Right ventricle myocardium superior (tissue), 1 donor: ENCODE data around the gene GNAI2. TPM values are rescaled to one million over a fixed set of nuclear protein-coding genes. Genes with fewer than 3 reads are reported as not detected.
"Not testable (repeated sequence)": the region's sequence is repeated elsewhere in the genome, so short reads cannot be mapped to it uniquely, and the experiment has no call there.

ENCODE experiments used
- ATAC-seq: fragments of 200-7000 bp; cut with Tn5 transposase; one replicate; pipeline ENCODE4 v1.9.1; 2020; ENCODE audit warnings: mild to moderate bottlenecking; ENCODE audit not compliant: poor library complexity
- DNase-seq: peaks from one replicate; pipeline ENCODE4 v3.0.0-alpha.2; 2020
- intact Hi-C: fragments of 100-400 bp; cut with DNase I; formaldehyde crosslinking; loops from one replicate; pipeline ENCODE4 v1.11.2; 2022
- total RNA-seq: library from RNA; stranded (reverse); fragmentation: NEBNext Ultra II Directional; extraction: Animal tissue kit (Norgen Biotek cat#: 25700); gene quantifications from one replicate; pipeline ENCODE4 v1.2.1, GENCODE V29; 2021
- donor health status: DM: no; HTN: yes; CAD: no; lungs with severe emphysema.

Gene GNAI2
- total RNA-seq, 1 donor from 2014 or later: 126 TPM

GRCh38 chr3:50203113-50203808 lies 32.7 kb upstream of the GNAI2 start:
- ATAC-seq (no peak), DNase-seq (no peak)
- intact Hi-C loops: no loop called here

GRCh38 chr3:50203809-50204803 lies 31.9 kb upstream of the GNAI2 start:
- no peak for ATAC-seq
- intact Hi-C loops: no loop called here
- no peak for DNase-seq

- peak; percentile 91 for ATAC-seq
Measured at GRCh38 chr3:50204804-50205412, 31.1 kb upstream of the GNAI2 start, which contains the start of gene SLC38A3. Gene SLC38A3, plus strand, starts transcription at chr3:50205271. Its CDS starts 8,929 bp downstream, at chr3:50214200.

GRCh38 chr3:50205413-50206276 lies 30.4 kb upstream of the GNAI2 start:
- intact Hi-C loops: no loop called here
- DNase-seq (peak; percentile 69), ATAC-seq (peak; percentile 79)

More at GRCh38 chr3:50204804-50205412, 31.1 kb upstream of the GNAI2 start, which contains the start of gene SLC38A3:
- intact Hi-C loops: no loop called here
- DNase-seq: no peak

- DNase-seq (no peak), ATAC-seq (no peak)
- intact Hi-C loops: no loop called here
Measured at GRCh38 chr3:50207359-50208042, 28.5 kb upstream of the GNAI2 start.

GRCh38 chr3:50208677-50209344 lies 27.2 kb upstream of the GNAI2 start:
- ATAC-seq (no peak), DNase-seq (no peak)
- intact Hi-C loops: no loop called here

GRCh38 chr3:50210176-50210509 lies 25.9 kb upstream of the GNAI2 start:
- intact Hi-C loops: no loop called here
- no peak for ATAC-seq
- no peak for DNase-seq

- DNase-seq (no peak), ATAC-seq (no peak)
- intact Hi-C loops: no loop called here
Measured at GRCh38 chr3:50210510-50211367, 25.3 kb upstream of the GNAI2 start.

- intact Hi-C loops, ATAC-seq, DNase-seq: not testable (repeated sequence)
Measured at GRCh38 chr3:50211368-50211717, 24.7 kb upstream of the GNAI2 start.

GRCh38 chr3:50211930-50212329 lies 24.1 kb upstream of the GNAI2 start:
- intact Hi-C loops: no loop called here
- DNase-seq (no peak), ATAC-seq (no peak)

- DNase-seq (no peak), ATAC-seq (no peak)
- intact Hi-C loops: no loop called here
Measured at GRCh38 chr3:50212502-50212901, 23.5 kb upstream of the GNAI2 start.

- intact Hi-C loops: no loop called here
- ATAC-seq (no peak), DNase-seq (no peak)
Measured at GRCh38 chr3:50212971-50213370, 23.0 kb upstream of the GNAI2 start.

GRCh38 chr3:50213373-50213772 lies 22.6 kb upstream of the GNAI2 start:
- no peak for DNase-seq
- ATAC-seq: no peak
- intact Hi-C loops: no loop called here

- DNase-seq (no peak), ATAC-seq (no peak)
- intact Hi-C loops: no loop called here
Measured at GRCh38 chr3:50214824-50215223, 21.2 kb upstream of the GNAI2 start.

- ATAC-seq (no peak), DNase-seq (no peak)
- intact Hi-C loops: no loop called here
Measured at GRCh38 chr3:50215529-50215928, 20.5 kb upstream of the GNAI2 start.

- ATAC-seq: no peak
- intact Hi-C loops: no loop called here
- DNase-seq: no peak
Measured at GRCh38 chr3:50217681-50218080, 18.3 kb upstream of the GNAI2 start.

GRCh38 chr3:50218448-50218847 lies 17.6 kb upstream of the GNAI2 start:
- ATAC-seq: no peak
- intact Hi-C loops: no loop called here
- no peak for DNase-seq
